Activated T-helper 17 cell treated with anti-CD3 and anti-CD28 coated beads, Interleukin-2, amount 50 U/mL, for 72 hours (primary cell): ENCODE data around the gene FMN1. TPM values are rescaled to one million over a fixed set of nuclear protein-coding genes. Genes with fewer than 3 reads are reported as not detected.

ENCODE experiments used
- ATAC-seq: fragments of 150-1000 bp; cut with Tn5 transposase; replicated peaks from 2 replicates; pipeline ENCODE4 v1.10.0; 2021; ENCODE audit warnings: mild to moderate bottlenecking, moderate library complexity
- H3K27ac Mint-ChIP-seq: one replicate; pipeline ENCODE4 v1.8.0; 2022; ENCODE audit warnings: mixed read lengths
- H3K27me3 Mint-ChIP-seq: one replicate; pipeline ENCODE4 v1.8.0; 2022; ENCODE audit warnings: mixed read lengths
- H3K36me3 Mint-ChIP-seq: one replicate; pipeline ENCODE4 v1.8.0; 2022; ENCODE audit warnings: low read depth, mild to moderate bottlenecking, mixed read lengths
- H3K4me1 Mint-ChIP-seq: one replicate; pipeline ENCODE4 v1.8.0; 2022; ENCODE audit warnings: mixed read lengths
- H3K4me3 Mint-ChIP-seq: one replicate; pipeline ENCODE4 v1.8.0; 2022; ENCODE audit warnings: mild to moderate bottlenecking, mixed read lengths
- H3K9me3 Mint-ChIP-seq: one replicate; pipeline ENCODE4 v1.8.0; 2022; ENCODE audit warnings: mixed read lengths
- total RNA-seq, 2 donors: library from RNA; stranded (reverse); gene quantifications; one replicate each; pipeline ENCODE4 v1.2.3, GENCODE V29; 2022

The FMN1 gene
- total RNA-seq, 2 donors from 2014 or later = 1.0 to 2.0 TPM

GRCh38 chr15:33067456-33067855 lies 127.1 kb downstream of the FMN1 start:
- peak overlapping the region; percentile 80 for H3K4me3 Mint-ChIP-seq
- H3K9me3 Mint-ChIP-seq = no peaks in the 10 kb centered on the region
- no peaks in the 10 kb centered on the region for H3K27me3 Mint-ChIP-seq
- H3K36me3 Mint-ChIP-seq = peaks cover 15% of the 10 kb centered on the region
- no peak for ATAC-seq
- H3K27ac Mint-ChIP-seq = peak overlapping the region; percentile 65
- peaks cover 19% of the 10 kb centered on the region for H3K4me1 Mint-ChIP-seq

- ATAC-seq = no peak
- H3K9me3 Mint-ChIP-seq = no peaks in the 10 kb centered on the region
- no peak overlapping the region for H3K27ac Mint-ChIP-seq
- H3K36me3 Mint-ChIP-seq = peaks cover 15% of the 10 kb centered on the region
- no peak overlapping the region for H3K4me3 Mint-ChIP-seq
- no peaks in the 10 kb centered on the region for H3K27me3 Mint-ChIP-seq
- peaks cover 14% of the 10 kb centered on the region for H3K4me1 Mint-ChIP-seq
These were observed 127.9 kb downstream of the FMN1 start for GRCh38 chr15:33066584-33066983.

DNA sequence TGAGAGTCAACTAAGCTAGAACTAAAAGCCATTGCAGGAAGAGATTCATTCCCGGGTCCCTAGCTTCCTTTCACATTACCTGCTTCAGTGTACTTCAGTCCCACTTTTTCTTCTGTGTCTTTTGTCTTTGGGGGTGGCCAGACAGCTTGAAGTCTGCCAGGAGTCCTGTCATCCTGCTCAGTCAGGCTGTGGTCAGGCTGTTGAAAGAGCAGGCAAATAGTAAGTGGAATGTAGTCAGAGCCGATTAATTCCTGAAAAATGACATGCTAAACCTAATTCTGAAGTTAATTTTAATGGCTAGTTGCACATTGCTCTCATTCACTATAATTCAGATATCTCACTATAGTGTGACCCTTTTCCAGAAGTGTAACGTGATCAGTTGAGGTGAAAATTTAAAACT lies 129.6 kb downstream of the FMN1 start:
- peaks cover 14% of the 10 kb centered on the region for H3K4me1 Mint-ChIP-seq
- no peaks in the 10 kb centered on the region for H3K27me3 Mint-ChIP-seq
- ATAC-seq = no peak
- no peaks in the 10 kb centered on the region for H3K9me3 Mint-ChIP-seq
- peak overlapping the region; percentile 21 for H3K4me3 Mint-ChIP-seq
- H3K27ac Mint-ChIP-seq = no peak overlapping the region
- H3K36me3 Mint-ChIP-seq = peaks cover 15% of the 10 kb centered on the region

DNA sequence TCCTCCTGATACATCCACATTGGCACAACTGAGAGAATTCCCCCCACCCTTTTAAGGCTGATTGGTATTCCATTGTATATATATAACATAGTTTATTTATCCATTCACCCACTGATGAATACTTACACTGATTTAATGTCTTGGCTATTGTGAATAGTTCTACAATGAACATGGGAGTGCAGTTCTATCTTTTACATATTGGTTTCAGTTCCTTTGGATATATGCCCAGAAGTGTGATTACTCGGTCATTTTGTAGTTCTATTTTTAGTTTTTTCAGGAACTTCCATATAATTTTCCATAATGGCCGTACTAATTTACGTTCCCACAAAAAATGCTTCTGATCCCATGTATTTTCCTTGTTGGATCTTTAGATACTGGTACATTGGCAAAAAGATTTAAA lies 135.3 kb downstream of the FMN1 start:
- H3K36me3 Mint-ChIP-seq = peaks cover 14% of the 10 kb centered on the region
- ATAC-seq = no peak
- H3K27ac Mint-ChIP-seq = no peak overlapping the region
- H3K4me3 Mint-ChIP-seq = no peak overlapping the region
- peaks cover 3% of the 10 kb centered on the region for H3K27me3 Mint-ChIP-seq
- H3K9me3 Mint-ChIP-seq = no peaks in the 10 kb centered on the region
- peaks cover 5% of the 10 kb centered on the region for H3K4me1 Mint-ChIP-seq

GRCh38 chr15:33057845-33058244 lies 136.7 kb downstream of the FMN1 start:
- Mint-ChIP-seq H3K4me3 (no peak overlapping the region), H3K27me3 (peaks cover 3% of the 10 kb centered on the region), H3K27ac (no peak overlapping the region), H3K9me3 (no peaks in the 10 kb centered on the region), H3K4me1 (peaks cover 5% of the 10 kb centered on the region), H3K36me3 (peaks cover under 1% of the 10 kb centered on the region)
- no peak for ATAC-seq

DNA sequence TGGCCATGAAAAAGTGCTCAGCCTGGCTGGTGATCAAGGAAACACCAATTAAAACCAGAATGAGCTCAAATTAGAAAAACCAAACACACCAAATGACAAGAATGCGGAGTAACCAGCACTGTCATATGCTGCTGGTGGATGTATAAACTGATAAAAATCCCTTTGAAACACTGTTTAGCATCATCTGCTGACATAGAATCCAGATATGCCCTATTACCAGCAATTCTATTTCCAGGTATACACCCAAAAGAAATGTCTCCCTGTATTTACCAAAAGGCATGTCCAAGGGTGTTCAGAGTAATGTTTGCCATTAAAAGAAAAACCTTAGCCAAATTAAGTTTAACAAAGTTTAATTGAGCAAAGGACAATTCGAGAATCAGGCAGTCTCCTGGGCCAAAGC lies 138.6 kb downstream of the FMN1 start:
- Mint-ChIP-seq H3K4me3 (no peak overlapping the region), H3K9me3 (no peaks in the 10 kb centered on the region), H3K27me3 (peaks cover 3% of the 10 kb centered on the region), H3K27ac (no peak overlapping the region), H3K4me1 (peaks cover 5% of the 10 kb centered on the region), H3K36me3 (no peaks in the 10 kb centered on the region)
- ATAC-seq = no peak

- H3K4me1 Mint-ChIP-seq = no peaks in the 10 kb centered on the region
- H3K4me3 Mint-ChIP-seq = no peak overlapping the region
- peaks cover 4% of the 10 kb centered on the region for H3K36me3 Mint-ChIP-seq
- no peaks in the 10 kb centered on the region for H3K27me3 Mint-ChIP-seq
- ATAC-seq = no peak
- no peak overlapping the region for H3K27ac Mint-ChIP-seq
- H3K9me3 Mint-ChIP-seq = peaks cover 5% of the 10 kb centered on the region
These were observed 143.0 kb downstream of the FMN1 start for GRCh38 chr15:33051528-33051927.

DNA sequence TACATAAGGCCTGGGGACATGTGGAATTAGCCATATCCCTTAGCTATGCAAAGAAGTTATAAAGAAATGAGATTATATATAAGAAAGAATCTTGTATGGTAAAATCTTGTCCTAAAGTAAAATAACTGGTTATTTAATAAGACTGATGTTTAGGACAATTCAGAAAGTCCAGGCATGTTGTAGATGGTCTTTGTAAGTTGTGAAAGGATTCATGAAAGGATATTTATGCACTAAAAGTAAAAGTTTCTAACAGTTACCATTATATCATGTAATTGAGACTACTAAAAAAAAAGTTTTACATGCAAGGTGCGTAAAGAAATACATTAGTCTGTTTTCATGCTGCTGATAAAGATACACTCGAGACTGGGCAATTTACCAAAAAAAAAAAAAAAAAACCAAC lies 146.3 kb downstream of the FMN1 start:
- H3K9me3 Mint-ChIP-seq = peaks cover 6% of the 10 kb centered on the region
- H3K27me3 Mint-ChIP-seq = no peaks in the 10 kb centered on the region
- H3K4me3 Mint-ChIP-seq = no peak overlapping the region
- peaks cover 4% of the 10 kb centered on the region for H3K36me3 Mint-ChIP-seq
- no peak for ATAC-seq
- H3K4me1 Mint-ChIP-seq = no peaks in the 10 kb centered on the region
- no peak overlapping the region for H3K27ac Mint-ChIP-seq

DNA sequence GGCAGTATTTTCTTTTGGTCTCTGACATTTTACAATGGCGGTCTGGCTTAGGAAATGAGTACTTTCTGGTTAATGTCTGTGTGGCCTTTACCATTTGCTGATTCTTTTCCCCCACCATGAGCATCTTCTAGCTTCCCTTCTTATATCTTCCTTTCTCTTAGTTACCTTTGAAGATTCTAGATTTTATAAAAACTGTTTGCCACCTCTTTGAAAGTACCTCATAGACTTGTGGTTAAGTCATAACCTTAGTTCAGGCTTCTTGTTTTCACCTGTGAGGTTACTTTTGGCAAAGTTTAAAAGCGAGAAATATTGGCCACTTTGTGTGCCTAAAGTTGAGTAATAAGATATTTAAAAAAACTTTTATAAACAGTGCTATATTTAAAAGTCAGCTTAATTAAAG lies 147.4 kb downstream of the FMN1 start:
- no peak for ATAC-seq
- Mint-ChIP-seq H3K4me3 (peak overlapping the region; percentile 13), H3K27me3 (no peaks in the 10 kb centered on the region), H3K27ac (no peak overlapping the region), H3K4me1 (no peaks in the 10 kb centered on the region), H3K9me3 (peaks cover 11% of the 10 kb centered on the region), H3K36me3 (peaks cover 4% of the 10 kb centered on the region)

DNA sequence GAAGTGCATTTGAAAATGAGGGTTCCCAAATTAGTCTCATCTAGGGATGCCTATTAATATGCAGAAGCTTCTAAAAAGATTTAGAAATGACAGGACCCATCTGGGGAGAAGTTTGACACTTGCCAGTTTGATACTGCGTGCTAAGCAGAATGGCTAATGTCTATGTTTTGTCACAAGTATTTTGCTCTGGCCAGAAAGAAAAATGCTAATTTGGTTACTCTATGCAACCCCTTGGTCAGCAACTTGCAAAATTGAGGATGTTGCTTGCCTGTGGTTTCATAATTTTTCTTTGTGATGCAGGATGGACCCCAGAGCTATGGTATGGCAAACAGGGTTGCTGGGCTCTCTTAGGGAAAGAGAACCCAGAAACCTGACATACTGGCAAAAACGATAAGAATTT lies 148.2 kb downstream of the FMN1 start:
- Mint-ChIP-seq H3K4me1 (no peaks in the 10 kb centered on the region), H3K36me3 (peaks cover 4% of the 10 kb centered on the region), H3K27me3 (peaks cover 3% of the 10 kb centered on the region), H3K4me3 (no peak overlapping the region), H3K27ac (no peak overlapping the region), H3K9me3 (peaks cover 11% of the 10 kb centered on the region)
- ATAC-seq = no peak

DNA sequence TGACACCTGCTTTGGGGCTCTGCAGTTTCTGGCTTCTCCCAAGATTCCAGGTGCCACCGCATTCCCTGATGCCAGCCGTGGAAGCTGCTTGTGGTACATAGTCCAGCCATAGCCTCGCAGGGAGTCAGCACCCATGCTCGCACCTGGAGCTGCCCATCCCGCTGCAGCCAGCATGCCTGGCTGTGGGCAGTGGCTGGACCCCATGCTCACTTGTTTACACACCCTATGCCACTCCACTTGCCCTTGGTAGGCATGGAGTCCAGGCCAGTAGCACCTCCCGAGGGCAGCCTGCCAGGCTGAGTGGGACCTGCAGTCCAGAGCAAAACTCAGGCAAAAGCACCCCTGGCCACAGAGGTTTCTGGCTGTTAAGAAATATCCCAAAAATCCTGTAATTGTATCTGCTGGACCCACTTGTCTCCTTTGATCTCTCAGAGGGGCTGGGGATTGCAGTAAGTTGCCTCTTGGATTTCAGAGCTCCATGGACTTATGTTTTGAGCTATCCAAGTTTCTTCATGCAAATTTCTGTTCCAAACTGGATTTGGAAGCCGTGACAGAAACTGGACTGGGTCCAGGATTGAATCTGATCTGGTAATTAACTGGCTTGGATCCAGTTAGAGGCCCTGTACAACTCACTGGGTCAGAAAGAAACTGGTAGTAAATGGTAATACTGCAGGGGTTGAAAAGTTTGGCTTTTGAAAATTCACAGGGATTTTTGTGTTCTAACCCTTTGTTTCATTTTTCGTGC lies 149.3 kb downstream of the FMN1 start:
- H3K36me3 Mint-ChIP-seq = peaks cover 4% of the 10 kb centered on the region
- H3K4me3 Mint-ChIP-seq = no peak overlapping the region
- no peak for ATAC-seq
- H3K9me3 Mint-ChIP-seq = peaks cover 11% of the 10 kb centered on the region
- H3K27ac Mint-ChIP-seq = no peak overlapping the region
- peaks cover 3% of the 10 kb centered on the region for H3K27me3 Mint-ChIP-seq
- no peaks in the 10 kb centered on the region for H3K4me1 Mint-ChIP-seq

GRCh38 chr15:33044598-33044997 lies 149.9 kb downstream of the FMN1 start:
- Mint-ChIP-seq H3K9me3 (peaks cover 11% of the 10 kb centered on the region), H3K36me3 (peaks cover 4% of the 10 kb centered on the region), H3K27me3 (peaks cover 3% of the 10 kb centered on the region), H3K4me1 (peaks cover 4% of the 10 kb centered on the region), H3K27ac (no peak overlapping the region), H3K4me3 (no peak overlapping the region)
- no peak for ATAC-seq

DNA sequence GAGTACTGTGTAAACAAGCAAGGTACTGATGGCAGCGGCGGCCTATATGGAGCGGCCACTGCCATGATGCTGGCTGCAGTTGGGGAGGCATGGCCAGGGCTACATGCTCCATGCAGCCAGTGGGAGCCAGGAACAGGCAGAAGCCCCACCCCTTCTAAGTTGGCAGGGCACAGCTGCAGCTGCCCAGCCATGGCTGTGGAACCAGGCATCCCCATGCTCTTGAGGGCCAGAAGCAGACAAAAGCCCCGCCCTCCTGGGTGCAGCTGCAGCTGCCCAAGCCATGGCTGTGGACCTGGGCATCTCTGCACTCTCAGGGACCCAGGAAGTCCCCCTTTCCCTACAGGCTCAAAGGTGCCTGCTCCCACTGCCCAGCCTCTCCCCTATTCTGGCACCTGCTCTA lies 150.9 kb downstream of the FMN1 start:
- Mint-ChIP-seq H3K27me3 (peaks cover 3% of the 10 kb centered on the region), H3K9me3 (peaks cover 10% of the 10 kb centered on the region), H3K4me3 (no peak overlapping the region), H3K4me1 (peaks cover 4% of the 10 kb centered on the region), H3K27ac (no peak overlapping the region), H3K36me3 (peaks cover 4% of the 10 kb centered on the region)
- ATAC-seq = no peak

DNA sequence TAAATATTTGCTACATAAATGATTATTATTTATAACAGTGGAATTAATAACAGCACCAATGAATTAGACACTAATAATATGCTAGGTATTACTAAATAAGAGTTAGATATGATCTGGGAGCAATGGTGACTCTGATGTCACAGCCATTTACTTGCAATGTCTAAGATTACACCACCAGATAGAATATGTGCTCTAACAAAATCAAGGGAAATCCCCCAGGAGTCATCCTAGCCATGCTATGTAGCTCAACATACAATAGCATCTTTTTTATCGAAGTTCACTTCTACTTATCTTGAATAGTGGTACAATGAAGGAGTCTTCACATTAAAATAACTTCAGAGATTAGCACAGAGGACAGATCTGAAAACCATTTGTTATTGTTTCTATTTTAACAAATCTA lies 154.0 kb downstream of the FMN1 start:
- peaks cover 4% of the 10 kb centered on the region for H3K4me1 Mint-ChIP-seq
- peaks cover 6% of the 10 kb centered on the region for H3K9me3 Mint-ChIP-seq
- H3K27ac Mint-ChIP-seq = no peak overlapping the region
- H3K36me3 Mint-ChIP-seq = no peaks in the 10 kb centered on the region
- peak overlapping the region; percentile 14 for H3K4me3 Mint-ChIP-seq
- H3K27me3 Mint-ChIP-seq = peaks cover 3% of the 10 kb centered on the region
- peak; percentile 81 for ATAC-seq

- no peak for ATAC-seq
- no peaks in the 10 kb centered on the region for H3K36me3 Mint-ChIP-seq
- peaks cover 7% of the 10 kb centered on the region for H3K4me1 Mint-ChIP-seq
- no peaks in the 10 kb centered on the region for H3K9me3 Mint-ChIP-seq
- no peak overlapping the region for H3K4me3 Mint-ChIP-seq
- H3K27me3 Mint-ChIP-seq = no peaks in the 10 kb centered on the region
- H3K27ac Mint-ChIP-seq = no peak overlapping the region
These were observed 159.9 kb downstream of the FMN1 start for GRCh38 chr15:33034588-33034987.

DNA sequence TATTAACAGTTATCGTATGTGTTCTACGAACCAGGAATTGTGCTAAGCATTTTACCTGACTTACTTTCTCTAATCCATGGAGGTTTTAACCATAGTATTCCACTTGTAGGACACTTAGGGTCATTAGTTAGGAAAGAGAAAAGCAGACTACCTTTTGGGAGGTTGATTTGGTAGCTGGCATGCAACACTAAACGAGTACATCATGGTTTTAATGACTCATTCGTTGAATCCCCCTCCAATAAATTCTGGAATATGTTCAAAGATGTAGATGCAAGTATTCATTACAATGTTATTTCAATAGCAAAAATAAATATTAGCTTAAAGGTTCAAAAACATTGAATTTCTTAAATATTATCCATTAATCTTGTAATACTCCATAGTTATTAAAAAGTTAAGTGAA lies 162.5 kb downstream of the FMN1 start:
- Mint-ChIP-seq H3K9me3 (no peaks in the 10 kb centered on the region), H3K27me3 (no peaks in the 10 kb centered on the region), H3K27ac (no peak overlapping the region), H3K4me3 (no peak overlapping the region), H3K36me3 (no peaks in the 10 kb centered on the region), H3K4me1 (peaks cover 20% of the 10 kb centered on the region)
- ATAC-seq = no peak
